ENCODE results near the gene ZNF804B. TPM values are rescaled to one million over a fixed set of nuclear protein-coding genes. Genes with fewer than 3 reads are reported as not detected.

Gene ZNF804B
- total RNA-seq, 1 donor from 2014 or later, result 0.07 TPM

- Mint-ChIP-seq H3K4me1 (ENCODE audit: unreplicated experiment) (no peaks in the 10 kb centered on the region), H3K27me3 (no peaks in the 10 kb centered on the region), H3K36me3 (no peaks in the 10 kb centered on the region), H3K27ac (no peak overlapping the region), H3K4me3 (no peak overlapping the region), H3K9me3 (no peaks in the 10 kb centered on the region)
- no peak for DNase-seq (ENCODE audit: extremely low spot score, unreplicated experiment)
- no peak for TF ChIP-seq CTCF (conservative IDR thresholded peaks at IDR 0.05)
Measured at GRCh38 chr7:89023877-89024276, 264.4 kb downstream of the ZNF804B start.

GRCh38 chr7:89027781-89028180, 268.3 kb downstream of the ZNF804B start:
- no peak overlapping the region for H3K27ac Mint-ChIP-seq
- H3K36me3 Mint-ChIP-seq, result no peaks in the 10 kb centered on the region
- H3K9me3 Mint-ChIP-seq, result no peaks in the 10 kb centered on the region
- TF ChIP-seq CTCF (conservative IDR thresholded peaks at IDR 0.05), result no peak
- no peaks in the 10 kb centered on the region for H3K27me3 Mint-ChIP-seq
- DNase-seq (ENCODE audit: extremely low spot score, unreplicated experiment), result no peak
- no peak overlapping the region for H3K4me3 Mint-ChIP-seq
- no peaks in the 10 kb centered on the region for H3K4me1 Mint-ChIP-seq (ENCODE audit: unreplicated experiment)

- Mint-ChIP-seq H3K36me3 (no peaks in the 10 kb centered on the region), H3K27ac (no peak overlapping the region), H3K27me3 (no peaks in the 10 kb centered on the region), H3K4me3 (no peak overlapping the region), H3K9me3 (no peaks in the 10 kb centered on the region), H3K4me1 (ENCODE audit: unreplicated experiment) (no peaks in the 10 kb centered on the region)
- DNase-seq (ENCODE audit: extremely low spot score, unreplicated experiment), result no peak
- TF ChIP-seq CTCF (conservative IDR thresholded peaks at IDR 0.05), result no peak
Measured at GRCh38 chr7:89028319-89028718, 268.8 kb downstream of the ZNF804B start.

GRCh38 chr7:89029864-89030263, 270.4 kb downstream of the ZNF804B start:
- DNase-seq (ENCODE audit: extremely low spot score, unreplicated experiment), result no peak
- H3K27me3 Mint-ChIP-seq, result no peaks in the 10 kb centered on the region
- H3K9me3 Mint-ChIP-seq, result no peaks in the 10 kb centered on the region
- no peak overlapping the region for H3K27ac Mint-ChIP-seq
- H3K36me3 Mint-ChIP-seq, result no peaks in the 10 kb centered on the region
- no peak overlapping the region for H3K4me3 Mint-ChIP-seq
- no peak for TF ChIP-seq CTCF (conservative IDR thresholded peaks at IDR 0.05)
- H3K4me1 Mint-ChIP-seq (ENCODE audit: unreplicated experiment), result no peaks in the 10 kb centered on the region

GRCh38 chr7:89041240-89041639, 281.7 kb downstream of the ZNF804B start:
- no peak overlapping the region for H3K27ac Mint-ChIP-seq
- H3K4me1 Mint-ChIP-seq (ENCODE audit: unreplicated experiment), result no peaks in the 10 kb centered on the region
- H3K9me3 Mint-ChIP-seq, result no peaks in the 10 kb centered on the region
- no peak for DNase-seq (ENCODE audit: extremely low spot score, unreplicated experiment)
- no peaks in the 10 kb centered on the region for H3K27me3 Mint-ChIP-seq
- no peak for TF ChIP-seq CTCF (conservative IDR thresholded peaks at IDR 0.05)
- no peak overlapping the region for H3K4me3 Mint-ChIP-seq
- no peaks in the 10 kb centered on the region for H3K36me3 Mint-ChIP-seq

- H3K4me1 Mint-ChIP-seq (ENCODE audit: unreplicated experiment), result no peaks in the 10 kb centered on the region
- H3K4me3 Mint-ChIP-seq, result no peak overlapping the region
- no peaks in the 10 kb centered on the region for H3K27me3 Mint-ChIP-seq
- H3K27ac Mint-ChIP-seq, result no peak overlapping the region
- no peaks in the 10 kb centered on the region for H3K36me3 Mint-ChIP-seq
- TF ChIP-seq CTCF (conservative IDR thresholded peaks at IDR 0.05), result no peak
- no peak for DNase-seq (ENCODE audit: extremely low spot score, unreplicated experiment)
- H3K9me3 Mint-ChIP-seq, result no peaks in the 10 kb centered on the region
Measured at GRCh38 chr7:89042940-89043339, 283.4 kb downstream of the ZNF804B start.
